MCF 10A (cell line): Measurements from ENCODE around the gene C6orf52. TPM values are rescaled to one million over a fixed set of nuclear protein-coding genes. Genes with fewer than 3 reads are reported as not detected.

Experiments
- BruUV-seq: library from RNA; stranded (reverse); fragments of 400-500 nt; replicated peaks from 2 replicates; lab custom pipeline; 2021; lab: Mats Ljungman, UMichigan
- CTCF ChIA-PET: fragments of 300-600 bp; sonication (Branson Sonifier 250); formaldehyde crosslinking; extraction: SDS; loops from one replicate; lab custom pipeline; 2021; ENCODE audit warnings: antibody characterized with exemption, inconsistent platforms; lab: Yijun Ruan, JAX
- POLR2A ChIA-PET: fragments of 300-600, 350-650 bp; sonication (Branson Sonifier 250); formaldehyde crosslinking; extraction: SDS; loops from one replicate; lab custom pipeline; 2020; ENCODE audit warnings: antibody characterized with exemption, inconsistent platforms; lab: Yijun Ruan, JAX
- DNase-seq: peaks from one replicate; pipeline ENCODE4 v3.0.0-alpha.2; 2018; ENCODE audit not compliant: unreplicated experiment
- H3K27ac Mint-ChIP-seq: one replicate; pipeline ENCODE4 v1.8.0; 2022; ENCODE audit warnings: mild to moderate bottlenecking, low read depth, mixed read lengths; ENCODE audit not compliant: unreplicated experiment
- H3K27me3 Mint-ChIP-seq: one replicate; pipeline ENCODE4 v1.8.0; 2022; ENCODE audit warnings: mixed read lengths; ENCODE audit not compliant: insufficient read depth, unreplicated experiment
- H3K36me3 Mint-ChIP-seq: one replicate; pipeline ENCODE4 v1.8.0; 2022; ENCODE audit warnings: mild to moderate bottlenecking, moderate library complexity, mixed read lengths; ENCODE audit not compliant: insufficient read depth, unreplicated experiment
- H3K4me1 Mint-ChIP-seq: one replicate; pipeline ENCODE4 v1.8.0; 2022; ENCODE audit warnings: mixed read lengths; ENCODE audit not compliant: insufficient read depth, unreplicated experiment
- H3K4me3 Mint-ChIP-seq: one replicate; pipeline ENCODE4 v1.8.0; 2022; ENCODE audit warnings: mild to moderate bottlenecking, moderate library complexity, mixed read lengths; ENCODE audit not compliant: unreplicated experiment
- H3K9me3 Mint-ChIP-seq: one replicate; pipeline ENCODE4 v1.8.0; 2022; ENCODE audit warnings: mixed read lengths; ENCODE audit not compliant: unreplicated experiment
- intact Hi-C: fragments of 100-400 bp; cut with micrococcal nuclease; formaldehyde crosslinking; loops from 2 replicates; pipeline ENCODE4 v1.14.1; 2022
- total RNA-seq: library from RNA; stranded (reverse); gene quantifications from 2 replicates; pipeline ENCODE4 v1.2.3, GENCODE V29; 2022
- TF ChIP-seq, protein P1 (sequence below): fragments of 200-600 bp; IDR thresholded peaks from one replicate; pipeline ENCODE4 v1.8.0; 2022; ENCODE audit warnings: antibody characterized with exemption, mild to moderate bottlenecking; ENCODE audit not compliant: unreplicated experiment

C6orf52 gene
- total RNA-seq, 1 experiment from 2014 or later, result 5.0 TPM

DNA sequence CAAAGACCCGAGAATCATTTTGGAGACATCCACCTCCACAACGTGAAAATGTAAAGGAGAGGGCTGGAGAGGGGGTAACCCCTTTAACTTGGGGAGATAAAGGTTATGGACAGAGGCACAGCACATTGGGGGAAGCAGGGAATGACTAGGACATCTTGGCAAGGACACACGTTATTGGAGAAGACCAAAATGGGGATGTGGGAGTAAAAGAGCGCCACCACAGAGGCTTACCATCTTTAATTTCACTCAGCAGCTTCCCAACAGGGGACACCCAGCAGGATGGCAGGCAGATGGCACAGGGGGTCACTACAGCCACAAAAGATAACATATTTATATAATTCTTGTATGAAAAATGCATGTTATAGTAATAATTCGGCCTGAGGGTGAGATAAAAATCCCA lies 9.8 kb downstream of the C6orf52 start:
- Mint-ChIP-seq H3K27ac (no peak overlapping the region), H3K9me3 (no peaks in the 10 kb centered on the region), H3K36me3 (no peaks in the 10 kb centered on the region), H3K4me3 (no peak overlapping the region), H3K4me1 (no peaks in the 10 kb centered on the region), H3K27me3 (no peaks in the 10 kb centered on the region)
- ChIA-PET CTCF (interaction anchor here (0.7 to 1.7 kb wide), 3 partner anchors 8 to 206 kb away, joined by 3 to 5 read pairs (median 4); no protein-coding TSS in a partner anchor), POLR2A (no interaction called here)
- no peak for DNase-seq
- intact Hi-C loops, result no loop called here
- TF ChIP-seq, protein P1, sequence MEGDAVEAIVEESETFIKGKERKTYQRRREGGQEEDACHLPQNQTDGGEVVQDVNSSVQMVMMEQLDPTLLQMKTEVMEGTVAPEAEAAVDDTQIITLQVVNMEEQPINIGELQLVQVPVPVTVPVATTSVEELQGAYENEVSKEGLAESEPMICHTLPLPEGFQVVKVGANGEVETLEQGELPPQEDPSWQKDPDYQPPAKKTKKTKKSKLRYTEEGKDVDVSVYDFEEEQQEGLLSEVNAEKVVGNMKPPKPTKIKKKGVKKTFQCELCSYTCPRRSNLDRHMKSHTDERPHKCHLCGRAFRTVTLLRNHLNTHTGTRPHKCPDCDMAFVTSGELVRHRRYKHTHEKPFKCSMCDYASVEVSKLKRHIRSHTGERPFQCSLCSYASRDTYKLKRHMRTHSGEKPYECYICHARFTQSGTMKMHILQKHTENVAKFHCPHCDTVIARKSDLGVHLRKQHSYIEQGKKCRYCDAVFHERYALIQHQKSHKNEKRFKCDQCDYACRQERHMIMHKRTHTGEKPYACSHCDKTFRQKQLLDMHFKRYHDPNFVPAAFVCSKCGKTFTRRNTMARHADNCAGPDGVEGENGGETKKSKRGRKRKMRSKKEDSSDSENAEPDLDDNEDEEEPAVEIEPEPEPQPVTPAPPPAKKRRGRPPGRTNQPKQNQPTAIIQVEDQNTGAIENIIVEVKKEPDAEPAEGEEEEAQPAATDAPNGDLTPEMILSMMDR, result no peak
- no TSS peak for BruUV-seq

DNA sequence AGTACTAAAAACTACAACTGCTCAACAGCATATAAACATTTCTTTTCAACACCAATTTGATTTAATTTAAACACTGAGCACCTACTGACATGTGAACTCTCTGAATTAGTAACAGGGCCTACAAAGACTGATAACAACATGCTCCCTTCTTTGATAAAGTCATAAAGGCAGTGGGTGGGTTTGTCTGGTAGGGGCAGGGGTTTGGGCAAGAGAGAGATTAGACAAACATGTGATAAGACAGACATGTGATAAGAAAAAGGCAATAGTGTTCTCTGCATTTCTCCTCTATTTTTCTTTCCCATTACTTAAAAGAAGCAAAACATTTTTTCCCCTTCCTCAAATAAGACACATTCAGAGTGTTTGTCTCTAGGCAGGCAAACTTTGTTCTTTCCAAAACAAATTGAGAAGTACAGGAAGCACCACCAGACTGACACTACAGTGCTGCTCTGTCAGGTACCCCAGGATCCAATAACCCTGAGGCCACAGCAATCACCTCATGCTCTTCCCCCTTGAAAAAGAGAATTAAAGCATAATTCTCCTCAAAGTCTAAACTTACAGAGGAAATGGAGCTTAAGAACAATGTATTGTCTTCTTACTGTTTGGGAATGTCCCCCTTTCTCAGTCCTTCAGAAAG lies 11.9 kb downstream of the C6orf52 start:
- H3K4me3 Mint-ChIP-seq, result no peak overlapping the region
- H3K9me3 Mint-ChIP-seq, result no peaks in the 10 kb centered on the region
- no peaks in the 10 kb centered on the region for H3K27me3 Mint-ChIP-seq
- TF ChIP-seq, protein P1, result no peak
- DNase-seq, result no peak
- BruUV-seq, result no TSS peak
- POLR2A ChIA-PET, result interaction anchor here (1.0 kb wide), 1 partner anchor 40 kb away, joined by 4 read pairs; no protein-coding TSS in a partner anchor
- intact Hi-C loops, result no loop called here
- H3K4me1 Mint-ChIP-seq, result no peaks in the 10 kb centered on the region
- no peak overlapping the region for H3K27ac Mint-ChIP-seq
- CTCF ChIA-PET, result no interaction called here
- no peaks in the 10 kb centered on the region for H3K36me3 Mint-ChIP-seq

DNA sequence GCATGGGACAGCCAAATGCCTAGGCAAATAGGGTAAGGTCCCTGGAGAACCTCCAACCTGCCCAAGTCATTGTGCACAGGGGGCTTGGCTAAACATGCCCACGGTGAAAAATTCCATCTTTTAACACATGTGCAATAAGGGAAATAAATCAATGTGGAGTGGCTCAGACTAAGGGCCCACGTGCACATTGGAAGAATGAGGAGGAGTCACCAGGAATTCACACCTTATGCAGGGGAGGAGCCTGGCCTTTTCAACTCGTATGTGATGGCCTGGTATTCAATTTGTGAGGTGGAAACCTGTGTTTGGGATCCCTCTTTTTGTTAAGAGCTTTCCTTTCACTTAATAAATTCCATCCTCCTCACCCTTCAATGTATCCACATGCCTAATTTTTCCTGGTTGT lies 12.6 kb downstream of the C6orf52 start:
- CTCF ChIA-PET, result interaction anchor here (0.7 kb wide), 1 partner anchor 48 kb away, joined by 3 read pairs; no protein-coding TSS in a partner anchor
- Mint-ChIP-seq H3K4me3 (no peak overlapping the region), H3K36me3 (no peaks in the 10 kb centered on the region), H3K27me3 (no peaks in the 10 kb centered on the region), H3K9me3 (no peaks in the 10 kb centered on the region), H3K27ac (no peak overlapping the region), H3K4me1 (no peaks in the 10 kb centered on the region)
- POLR2A ChIA-PET, result no interaction called here
- TF ChIP-seq, protein P1, result no peak
- no TSS peak for BruUV-seq
- intact Hi-C loops, result no loop called here
- DNase-seq, result no peak

DNA sequence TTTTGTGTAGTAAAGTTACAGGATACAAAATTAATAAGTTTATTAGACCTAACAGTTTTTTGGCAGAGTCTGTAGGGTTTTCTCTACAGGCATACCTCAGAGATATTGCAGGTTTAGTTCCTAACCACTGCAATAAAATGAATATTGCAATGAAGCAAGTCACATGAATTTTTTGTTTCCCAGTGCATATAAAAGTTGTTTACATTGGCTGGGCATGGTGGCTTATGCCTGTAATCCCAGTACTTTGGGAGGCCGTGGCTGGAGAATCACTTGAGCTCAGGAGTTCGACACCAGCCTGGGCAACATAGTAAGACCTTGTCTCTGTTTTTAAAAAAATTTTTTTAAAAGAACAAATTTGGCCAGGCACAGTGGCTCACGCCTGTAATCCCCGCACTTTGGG lies 16.0 kb downstream of the C6orf52 start:
- Mint-ChIP-seq H3K9me3 (no peaks in the 10 kb centered on the region), H3K4me1 (no peaks in the 10 kb centered on the region), H3K4me3 (no peak overlapping the region), H3K36me3 (no peaks in the 10 kb centered on the region), H3K27me3 (no peaks in the 10 kb centered on the region), H3K27ac (no peak overlapping the region)
- POLR2A ChIA-PET, result no interaction called here
- no TSS peak for BruUV-seq
- CTCF ChIA-PET, result no interaction called here
- intact Hi-C loops, result no loop called here
- TF ChIP-seq, protein P1, result no peak
- DNase-seq, result no peak
